ENCODE measurements around the gene ROGDI.

ROGDI gene

GRCh38 chr16:4788489-4788889, 13.9 kb downstream of the ROGDI start:
- TF ChIP-seq TAF1 (IDR thresholded peaks at IDR 0.05; ENCODE audit: borderline replicate concordance, insufficient read depth, low read length): no peak
- no peak for TF ChIP-seq SIN3A (IDR thresholded peaks at IDR 0.05; ENCODE audit: borderline replicate concordance, insufficient read depth, low read length)
- TF ChIP-seq, protein P1, sequence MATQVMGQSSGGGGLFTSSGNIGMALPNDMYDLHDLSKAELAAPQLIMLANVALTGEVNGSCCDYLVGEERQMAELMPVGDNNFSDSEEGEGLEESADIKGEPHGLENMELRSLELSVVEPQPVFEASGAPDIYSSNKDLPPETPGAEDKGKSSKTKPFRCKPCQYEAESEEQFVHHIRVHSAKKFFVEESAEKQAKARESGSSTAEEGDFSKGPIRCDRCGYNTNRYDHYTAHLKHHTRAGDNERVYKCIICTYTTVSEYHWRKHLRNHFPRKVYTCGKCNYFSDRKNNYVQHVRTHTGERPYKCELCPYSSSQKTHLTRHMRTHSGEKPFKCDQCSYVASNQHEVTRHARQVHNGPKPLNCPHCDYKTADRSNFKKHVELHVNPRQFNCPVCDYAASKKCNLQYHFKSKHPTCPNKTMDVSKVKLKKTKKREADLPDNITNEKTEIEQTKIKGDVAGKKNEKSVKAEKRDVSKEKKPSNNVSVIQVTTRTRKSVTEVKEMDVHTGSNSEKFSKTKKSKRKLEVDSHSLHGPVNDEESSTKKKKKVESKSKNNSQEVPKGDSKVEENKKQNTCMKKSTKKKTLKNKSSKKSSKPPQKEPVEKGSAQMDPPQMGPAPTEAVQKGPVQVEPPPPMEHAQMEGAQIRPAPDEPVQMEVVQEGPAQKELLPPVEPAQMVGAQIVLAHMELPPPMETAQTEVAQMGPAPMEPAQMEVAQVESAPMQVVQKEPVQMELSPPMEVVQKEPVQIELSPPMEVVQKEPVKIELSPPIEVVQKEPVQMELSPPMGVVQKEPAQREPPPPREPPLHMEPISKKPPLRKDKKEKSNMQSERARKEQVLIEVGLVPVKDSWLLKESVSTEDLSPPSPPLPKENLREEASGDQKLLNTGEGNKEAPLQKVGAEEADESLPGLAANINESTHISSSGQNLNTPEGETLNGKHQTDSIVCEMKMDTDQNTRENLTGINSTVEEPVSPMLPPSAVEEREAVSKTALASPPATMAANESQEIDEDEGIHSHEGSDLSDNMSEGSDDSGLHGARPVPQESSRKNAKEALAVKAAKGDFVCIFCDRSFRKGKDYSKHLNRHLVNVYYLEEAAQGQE (IDR thresholded peaks at IDR 0.05; ENCODE audit: insufficient read depth in 1 of 2, low read depth in 2 of 2, low read length in 2 of 2): no peak
- TF ChIP-seq FOXP2 (optimal IDR thresholded peaks at IDR 0.05; ENCODE audit: borderline replicate concordance, extremely low read depth, extremely low read length, insufficient read depth): no peak
- no peak for TF ChIP-seq POLR2AphosphoS5 (IDR thresholded peaks at IDR 0.05; ENCODE audit: low read depth, low read length)

- TF ChIP-seq, protein P1 (IDR thresholded peaks at IDR 0.05; ENCODE audit: insufficient read depth in 1 of 2, low read depth in 2 of 2, low read length in 2 of 2): no peak
- no peak for TF ChIP-seq POLR2AphosphoS5 (IDR thresholded peaks at IDR 0.05; ENCODE audit: low read depth, low read length)
- TF ChIP-seq SIN3A (IDR thresholded peaks at IDR 0.05; ENCODE audit: borderline replicate concordance, insufficient read depth, low read length): no peak
- TF ChIP-seq FOXP2 (optimal IDR thresholded peaks at IDR 0.05; ENCODE audit: borderline replicate concordance, extremely low read depth, extremely low read length, insufficient read depth): no peak
- no peak for TF ChIP-seq TAF1 (IDR thresholded peaks at IDR 0.05; ENCODE audit: borderline replicate concordance, insufficient read depth, low read length)
Observed at GRCh38 chr16:4787627-4788482, 14.6 kb downstream of the ROGDI start, which contains the start of gene SEPTIN12. SEPTIN12 (minus strand) TSS chr16:4788345; CDS start chr16:4787645, 700 bp downstream.

DNA sequence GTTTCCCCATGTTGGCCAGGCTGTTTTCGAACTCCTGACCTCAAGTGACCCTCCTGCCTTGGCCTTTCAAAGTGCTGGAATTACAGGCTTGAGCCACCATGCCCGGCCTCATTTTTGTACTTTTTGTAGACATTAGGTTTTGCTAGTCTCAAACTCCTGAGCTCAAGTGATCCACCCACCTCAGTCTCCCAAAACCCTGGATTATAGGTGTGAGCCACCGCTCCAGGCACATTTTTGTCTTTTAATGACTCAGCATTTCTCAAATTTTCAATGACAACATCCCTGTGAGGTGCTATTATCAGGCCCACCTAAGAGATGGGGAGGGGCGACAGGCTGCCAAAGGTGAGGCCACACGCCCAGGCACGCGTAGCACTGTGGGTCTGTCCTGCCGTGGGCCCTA, 15.4 kb downstream of the ROGDI start:
- TF ChIP-seq FOXP2 (optimal IDR thresholded peaks at IDR 0.05; ENCODE audit: borderline replicate concordance, extremely low read depth, extremely low read length, insufficient read depth): no peak
- TF ChIP-seq TAF1 (IDR thresholded peaks at IDR 0.05; ENCODE audit: borderline replicate concordance, insufficient read depth, low read length): no peak
- TF ChIP-seq POLR2AphosphoS5 (IDR thresholded peaks at IDR 0.05; ENCODE audit: low read depth, low read length): no peak
- no peak for TF ChIP-seq SIN3A (IDR thresholded peaks at IDR 0.05; ENCODE audit: borderline replicate concordance, insufficient read depth, low read length)
- TF ChIP-seq, protein P1 (IDR thresholded peaks at IDR 0.05; ENCODE audit: insufficient read depth in 1 of 2, low read depth in 2 of 2, low read length in 2 of 2): no peak

DNA sequence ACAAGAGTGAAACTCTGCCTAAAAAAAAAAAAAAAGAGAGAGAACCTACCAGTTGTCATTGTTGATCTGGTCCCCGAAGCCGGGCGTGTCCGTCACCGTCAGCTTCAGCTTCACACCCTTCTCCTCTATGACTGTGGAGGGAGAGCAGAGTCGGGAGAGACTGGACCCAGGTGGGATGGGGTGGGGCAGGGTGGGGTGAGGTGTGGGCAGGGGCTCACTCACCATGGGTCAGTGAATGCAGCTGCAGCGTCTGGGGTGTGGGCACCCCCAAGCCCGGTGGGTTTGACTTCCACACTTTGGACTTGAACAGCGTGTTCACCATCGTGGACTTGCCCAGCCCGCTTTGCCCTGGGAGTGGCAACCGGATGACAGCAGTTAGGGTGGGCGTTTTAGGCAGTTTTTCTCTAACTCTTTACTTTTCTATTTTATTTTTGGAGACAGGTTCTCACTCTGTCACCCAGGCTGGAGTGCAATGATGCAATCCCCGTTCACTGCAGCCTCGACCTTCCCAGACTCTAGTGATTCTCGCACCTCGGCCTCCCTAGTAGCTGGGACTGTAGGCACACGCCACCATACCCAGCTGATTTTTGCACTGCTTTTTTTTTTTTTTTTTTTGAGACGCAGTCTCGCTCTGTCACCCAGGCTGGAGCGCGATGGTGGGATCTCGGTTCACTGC, 16.5 kb downstream of the ROGDI start:
- TF ChIP-seq SIN3A (IDR thresholded peaks at IDR 0.05; ENCODE audit: borderline replicate concordance, insufficient read depth, low read length) (no peak), TAF1 (IDR thresholded peaks at IDR 0.05; ENCODE audit: borderline replicate concordance, insufficient read depth, low read length) (no peak), POLR2AphosphoS5 (IDR thresholded peaks at IDR 0.05; ENCODE audit: low read depth, low read length) (no peak), FOXP2 (optimal IDR thresholded peaks at IDR 0.05; ENCODE audit: borderline replicate concordance, extremely low read depth, extremely low read length, insufficient read depth) (no peak)
- TF ChIP-seq, protein P1 (IDR thresholded peaks at IDR 0.05; ENCODE audit: insufficient read depth in 1 of 2, low read depth in 2 of 2, low read length in 2 of 2): no peak

Measured in PFSK-1 (cell line).